ENCODE results near the gene PLEKHG5.
"Not testable (repeated sequence)": the region's sequence is repeated elsewhere in the genome, so short reads cannot be mapped to it uniquely, and the experiment has no call there.

PLEKHG5 gene

DNA sequence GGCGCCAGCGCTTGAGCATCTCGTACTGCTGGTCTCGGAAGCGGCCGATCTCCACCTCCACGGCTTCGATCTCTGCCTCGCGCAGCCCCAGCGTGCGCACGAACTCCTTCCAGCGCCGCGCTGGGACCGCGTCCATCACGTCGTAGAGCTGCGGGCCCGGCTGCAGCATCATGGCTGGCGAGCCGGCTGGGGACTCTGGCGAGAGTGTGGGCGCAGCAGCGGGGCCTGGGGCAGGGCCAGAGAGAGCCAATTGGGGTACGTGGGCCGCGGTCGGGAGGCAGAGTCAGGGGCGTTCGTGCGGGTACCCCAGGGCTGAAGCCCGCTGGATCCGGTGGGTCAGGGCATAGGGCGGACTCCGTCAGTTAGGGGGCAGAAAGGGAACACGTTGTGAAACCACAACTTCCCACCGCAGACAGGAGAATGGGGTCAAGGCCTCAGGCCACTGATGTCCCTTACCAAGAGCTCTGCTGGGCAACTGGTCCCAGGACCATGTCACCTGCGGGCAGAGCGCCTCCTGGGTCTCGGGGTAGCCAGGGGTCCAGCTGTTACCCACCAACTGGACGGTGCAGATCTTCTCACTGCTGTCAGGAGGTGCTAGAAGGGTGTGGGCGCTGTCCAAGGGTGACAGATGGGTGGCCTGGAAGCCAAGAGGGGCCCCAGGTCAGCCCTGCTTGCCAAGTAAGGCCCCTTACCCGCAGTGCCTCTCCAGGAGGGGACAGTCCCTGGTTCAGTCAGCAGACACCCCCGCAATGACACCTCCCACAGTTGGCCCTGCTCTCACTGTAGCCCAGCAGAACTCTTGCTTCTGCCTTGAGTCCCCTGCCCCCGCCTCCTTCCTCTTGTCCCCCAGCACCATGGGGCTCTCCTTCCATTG, 29.7 kb downstream of the PLEKHG5 start:
- no peak for DNase-seq

DNA sequence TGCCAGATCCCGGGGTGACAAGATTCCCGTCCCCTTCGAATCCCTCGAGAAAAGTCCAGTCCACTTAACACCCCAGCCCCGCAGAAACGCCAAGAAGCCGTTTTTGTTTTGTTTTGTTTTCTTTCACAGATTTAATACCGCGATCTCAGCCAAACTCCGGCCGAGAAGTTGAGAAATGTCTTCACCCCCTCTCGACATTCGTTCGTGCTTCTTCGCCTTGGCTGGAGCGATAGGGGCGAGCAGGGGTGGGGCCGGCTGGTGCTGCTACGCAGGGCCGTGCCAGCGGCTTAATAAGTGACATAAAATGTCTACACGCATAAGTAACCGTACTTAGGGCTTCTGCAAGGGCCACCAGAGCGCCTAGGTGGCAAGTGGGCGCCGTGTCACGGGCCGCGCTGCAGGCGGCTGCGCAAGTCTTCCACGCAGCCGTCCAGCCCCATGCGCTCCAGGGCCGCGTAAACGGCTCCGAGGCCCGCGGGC, 30.4 kb downstream of the PLEKHG5 start:
- DNase-seq: no peak

DNA sequence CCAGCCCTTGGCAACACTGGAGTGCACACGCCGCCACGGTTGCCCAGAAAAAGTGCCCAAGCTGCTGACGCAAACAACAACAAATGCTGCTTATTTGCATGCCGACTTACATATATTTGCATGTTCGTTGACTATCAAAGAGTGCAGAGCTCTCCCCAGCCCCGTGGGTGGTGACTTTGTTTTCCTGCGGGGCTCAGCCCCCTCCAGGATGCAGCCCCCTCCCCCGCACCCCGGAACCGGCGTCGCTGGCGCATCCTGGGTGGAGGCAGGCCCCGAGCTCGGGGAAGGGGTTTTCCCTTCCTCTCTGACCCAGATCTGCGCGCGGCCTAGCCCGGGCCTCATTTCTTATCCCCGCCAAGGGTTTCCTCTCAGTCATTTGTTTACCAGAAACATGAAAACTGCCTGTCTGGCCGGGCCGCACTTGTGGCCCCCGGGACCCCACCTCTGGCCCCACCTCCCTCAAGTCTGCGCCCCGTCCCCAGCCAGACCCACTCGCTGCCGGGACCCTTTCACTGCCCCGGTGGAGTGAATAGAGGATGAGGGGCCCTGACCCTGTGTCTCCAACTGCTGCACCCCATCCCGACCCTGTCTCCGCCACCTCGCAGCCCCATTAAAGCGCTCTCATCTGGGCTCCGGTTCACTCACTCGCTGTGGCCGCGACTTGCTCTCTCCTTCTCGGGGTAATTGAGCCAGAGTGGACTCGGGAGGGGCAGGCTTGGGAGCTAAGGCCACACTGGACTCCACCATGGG, 31.0 kb downstream of the PLEKHG5 start:
- no peak for DNase-seq

DNA sequence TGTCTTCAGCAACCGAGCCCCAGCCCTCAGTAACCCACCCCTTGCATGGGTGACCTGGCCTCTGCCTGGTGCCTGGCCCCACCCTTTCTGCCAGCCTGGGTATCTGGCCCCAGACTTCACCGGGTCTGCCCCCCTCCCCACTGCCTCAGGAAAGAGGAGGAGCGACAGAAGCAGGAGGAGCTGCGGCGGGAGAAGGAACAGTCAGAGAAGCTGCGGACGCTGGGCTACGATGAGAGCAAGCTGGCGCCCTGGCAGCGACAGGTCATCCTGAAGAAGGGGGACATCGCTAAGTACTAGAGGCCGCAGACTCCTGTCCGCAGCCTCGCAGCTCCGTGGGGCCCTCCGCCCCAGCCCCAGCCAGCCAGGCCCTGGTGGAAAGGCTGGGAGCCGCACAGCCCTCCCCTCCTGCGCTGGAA, 31.6 kb downstream of the PLEKHG5 start:
- no peak for DNase-seq

DNA sequence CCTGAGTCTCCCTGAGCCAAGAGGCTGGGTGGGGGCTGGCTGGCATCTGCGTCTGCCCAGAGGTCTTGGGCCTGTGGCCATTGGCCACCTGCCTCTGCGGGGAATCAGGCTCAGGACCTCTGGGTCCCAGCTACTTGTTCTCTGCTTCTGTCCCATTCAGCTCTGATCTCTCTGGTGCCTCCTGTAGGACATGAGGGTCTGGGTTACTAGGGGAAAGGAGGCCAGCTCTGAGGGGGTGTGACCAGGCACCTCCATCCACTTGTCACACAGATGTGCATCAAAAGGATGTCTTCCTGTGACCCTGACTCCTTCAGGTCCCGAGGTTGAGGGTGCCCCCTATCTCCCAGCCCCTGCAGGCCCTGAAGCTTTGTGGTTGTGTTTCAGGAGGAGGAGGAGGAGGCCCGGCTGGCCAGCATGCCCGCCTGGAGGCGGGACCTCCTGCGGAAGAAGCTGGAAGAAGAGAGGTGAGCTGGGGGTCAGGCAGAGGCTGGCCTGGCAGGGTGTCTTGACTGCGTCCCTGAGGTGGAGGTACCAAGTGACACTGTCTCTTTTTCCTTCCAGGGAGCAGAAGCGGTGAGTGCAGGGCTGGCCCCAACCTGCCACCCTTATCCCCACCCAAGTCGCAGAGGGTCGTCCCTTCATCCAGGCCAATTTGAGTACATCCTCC, 34.5 kb downstream of the PLEKHG5 start:
- DNase-seq: no peak

DNA sequence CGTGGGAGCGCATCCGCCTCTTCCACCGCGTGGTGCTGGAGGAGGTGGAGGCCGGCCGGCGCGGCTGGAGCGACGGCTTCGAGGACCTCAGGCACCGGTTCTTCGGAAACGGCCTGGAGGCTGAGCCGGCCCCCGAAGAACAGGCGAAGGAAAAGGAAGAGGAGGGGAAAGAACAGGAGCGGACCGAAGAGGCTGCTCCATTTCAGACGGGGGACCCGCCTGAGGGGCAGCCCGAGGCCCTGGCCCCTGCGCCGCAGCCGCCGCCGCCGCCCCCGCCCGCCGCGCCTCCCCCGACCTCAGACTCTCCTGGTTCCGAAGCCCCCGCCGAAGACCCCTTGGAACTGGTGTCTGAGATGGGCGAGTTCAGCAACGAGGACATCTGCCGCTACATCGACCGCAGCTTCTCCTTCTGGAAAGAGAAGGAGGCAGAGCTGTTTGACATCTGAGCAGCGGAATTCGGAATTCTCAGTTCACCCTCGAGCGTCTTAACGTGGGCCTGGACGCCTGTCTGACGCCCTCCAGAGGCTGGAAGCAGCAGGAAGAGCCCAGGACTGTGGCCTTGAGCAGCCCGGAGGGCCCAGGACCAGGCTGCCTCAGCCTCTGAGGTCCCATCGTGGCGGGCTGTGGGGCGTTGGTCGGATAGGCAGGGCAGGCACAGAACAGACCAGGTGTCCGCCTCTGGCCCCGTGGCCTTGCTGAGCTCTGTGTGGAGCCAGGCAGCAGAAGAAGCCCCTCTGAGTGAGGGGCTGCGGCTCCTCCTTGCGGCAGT, 35.5 kb downstream of the PLEKHG5 start:
- DNase-seq: not testable (repeated sequence)

DNA sequence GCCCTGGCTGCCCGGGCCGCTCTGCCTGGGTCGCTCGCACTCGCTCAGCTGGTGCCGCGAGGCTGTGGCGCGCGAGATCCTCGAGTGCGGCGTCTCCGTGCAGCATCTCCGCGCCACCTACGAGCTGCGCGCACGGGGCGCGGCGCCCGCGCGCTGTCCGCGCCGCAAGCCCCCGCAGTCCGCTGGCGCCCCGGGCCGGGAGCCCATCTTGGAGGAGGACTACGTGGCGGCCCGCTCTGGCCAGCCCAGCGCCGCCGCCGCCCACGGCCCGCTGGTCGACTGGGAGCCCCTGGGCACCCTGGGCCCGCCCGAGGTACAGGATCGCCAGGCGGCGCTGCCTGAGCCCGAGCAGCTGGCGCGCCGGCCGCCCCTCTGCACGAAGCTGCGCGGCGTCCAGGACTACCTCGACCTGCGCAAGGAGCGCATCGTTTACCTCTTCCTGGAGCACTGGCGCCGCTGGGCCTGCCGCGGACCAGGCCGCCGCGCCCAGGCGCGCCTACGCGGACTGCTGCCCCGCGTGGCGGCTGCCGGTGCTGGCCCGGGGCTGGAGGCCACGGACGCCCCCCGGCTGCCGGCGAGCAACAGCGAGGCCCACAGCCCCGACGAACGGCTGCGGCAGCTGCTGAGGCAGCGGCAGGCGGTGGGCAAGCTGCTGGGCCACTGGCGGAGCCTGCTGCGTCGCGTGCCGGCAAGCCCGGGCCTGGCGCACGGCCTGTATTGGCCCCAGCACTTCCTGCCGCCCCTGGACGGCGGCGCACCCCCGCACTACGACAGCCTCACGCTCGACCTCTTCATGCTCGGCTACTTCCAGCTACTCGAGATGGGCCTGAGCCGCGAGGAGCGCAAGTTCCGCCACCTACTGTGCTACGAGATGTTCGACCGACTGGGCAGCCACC, 36.4 kb downstream of the PLEKHG5 start:
- peak; percentile 77 for DNase-seq

DNA sequence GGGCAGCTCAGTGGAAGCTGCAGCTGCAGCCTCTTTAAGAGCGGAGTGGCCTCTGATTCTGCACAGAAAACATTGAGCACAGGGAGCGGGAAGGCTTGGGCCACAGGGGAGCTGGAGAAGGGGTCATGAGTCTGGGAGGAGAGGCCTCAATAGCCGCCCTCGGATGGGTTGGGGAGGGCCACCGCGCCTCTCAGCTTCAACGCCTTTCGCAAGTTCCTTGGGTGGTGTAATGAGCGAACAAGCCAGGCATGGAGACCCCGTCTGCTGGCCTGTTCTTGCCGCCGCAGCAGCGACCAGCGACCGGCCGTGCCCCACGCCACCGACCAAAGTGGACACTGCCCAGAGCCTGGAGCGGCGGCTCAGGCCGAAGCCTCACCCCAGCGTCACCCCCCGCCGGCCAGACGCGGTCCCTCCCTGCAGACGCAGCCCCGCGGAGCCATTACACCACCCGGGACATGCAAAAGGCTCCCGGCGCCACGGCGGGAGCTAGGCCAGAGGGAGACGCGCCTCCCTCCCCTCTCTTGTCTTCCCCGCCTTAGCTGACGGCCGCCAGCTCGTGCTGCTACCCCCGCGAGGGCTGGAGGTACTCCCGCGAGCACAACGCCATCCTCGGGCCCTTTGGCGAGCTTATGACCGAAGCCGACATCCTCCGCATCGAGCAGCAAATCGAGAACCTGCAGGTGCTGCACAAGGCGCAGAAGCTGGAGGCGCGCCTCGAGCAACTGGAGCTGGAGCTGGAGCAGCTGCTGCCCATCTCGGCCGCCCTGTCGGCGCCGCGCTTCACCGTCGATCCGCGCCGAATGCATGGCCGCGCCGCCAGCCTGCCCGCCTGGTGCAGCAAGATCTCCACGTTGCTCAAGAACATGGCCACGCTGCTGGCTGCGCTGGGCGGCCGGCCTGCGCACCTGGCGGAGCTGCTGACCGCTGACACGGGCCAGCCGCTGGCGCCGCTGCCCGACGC, 37.3 kb downstream of the PLEKHG5 start:
- not testable (repeated sequence) for DNase-seq

DNA sequence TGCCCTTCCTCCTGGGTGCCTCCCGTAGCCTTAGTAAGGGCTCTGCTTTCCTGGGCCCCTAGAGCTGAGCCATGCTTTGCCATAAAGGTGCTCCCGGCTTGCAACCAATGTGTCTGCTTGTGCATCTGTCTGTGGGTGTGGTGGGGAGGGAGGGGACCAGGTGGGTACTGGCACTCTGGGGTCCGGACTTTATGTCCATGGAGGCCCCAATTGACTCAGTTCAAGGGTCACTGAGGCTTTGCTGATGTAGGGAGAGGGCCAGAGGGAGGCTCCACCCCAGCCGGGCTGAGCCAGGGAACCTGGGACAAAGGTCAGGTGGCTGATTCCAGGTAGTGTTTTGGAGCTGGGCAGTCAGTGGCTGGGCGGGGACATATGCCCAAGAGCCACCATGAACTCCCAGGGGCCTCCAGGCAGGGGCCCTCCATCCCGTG, 40.5 kb downstream of the PLEKHG5 start:
- DNase-seq: no peak

DNA sequence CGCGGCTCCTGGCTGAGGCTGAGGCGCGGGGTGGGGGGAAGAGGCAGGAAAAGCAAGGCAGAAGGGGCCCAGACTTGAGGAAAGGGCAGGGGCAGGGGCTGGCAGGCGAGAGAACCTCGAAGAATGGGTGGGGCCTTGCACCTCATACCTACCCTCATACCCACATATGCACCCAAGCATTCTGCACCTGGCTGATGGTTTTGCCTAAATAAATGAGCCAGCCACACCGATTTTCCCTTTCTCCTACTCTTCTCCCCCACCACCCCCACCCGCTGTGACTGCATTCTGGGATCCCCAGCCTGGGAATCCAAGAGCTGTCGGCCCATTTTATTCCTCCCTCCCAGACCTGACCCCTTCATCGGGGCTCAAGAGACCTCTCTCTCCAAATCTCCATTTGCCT, 41.0 kb downstream of the PLEKHG5 start:
- not testable (repeated sequence) for DNase-seq

DNA sequence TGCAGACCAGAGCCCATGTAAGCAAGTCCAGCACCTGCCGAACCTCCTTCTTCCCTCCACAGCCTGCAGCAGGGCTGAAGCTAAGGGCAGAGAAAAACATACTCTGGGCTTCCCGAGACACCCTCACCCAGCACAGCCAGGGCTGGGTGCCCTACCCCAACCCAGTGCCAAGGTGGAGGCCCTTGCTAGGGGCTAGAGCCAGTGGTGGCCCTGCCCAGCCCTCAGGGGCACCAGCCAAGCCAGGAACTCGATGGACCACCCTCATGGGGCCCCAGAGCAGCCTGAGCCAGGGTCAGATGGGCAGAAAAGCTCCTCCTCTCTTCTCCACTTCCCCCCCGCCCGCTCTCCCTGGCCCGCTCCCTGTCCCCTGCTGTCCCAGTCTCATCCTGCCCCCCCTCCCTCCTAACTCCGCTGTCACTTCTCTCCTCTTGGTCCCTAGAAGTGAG, 41.4 kb downstream of the PLEKHG5 start:
- no peak for DNase-seq

DNA sequence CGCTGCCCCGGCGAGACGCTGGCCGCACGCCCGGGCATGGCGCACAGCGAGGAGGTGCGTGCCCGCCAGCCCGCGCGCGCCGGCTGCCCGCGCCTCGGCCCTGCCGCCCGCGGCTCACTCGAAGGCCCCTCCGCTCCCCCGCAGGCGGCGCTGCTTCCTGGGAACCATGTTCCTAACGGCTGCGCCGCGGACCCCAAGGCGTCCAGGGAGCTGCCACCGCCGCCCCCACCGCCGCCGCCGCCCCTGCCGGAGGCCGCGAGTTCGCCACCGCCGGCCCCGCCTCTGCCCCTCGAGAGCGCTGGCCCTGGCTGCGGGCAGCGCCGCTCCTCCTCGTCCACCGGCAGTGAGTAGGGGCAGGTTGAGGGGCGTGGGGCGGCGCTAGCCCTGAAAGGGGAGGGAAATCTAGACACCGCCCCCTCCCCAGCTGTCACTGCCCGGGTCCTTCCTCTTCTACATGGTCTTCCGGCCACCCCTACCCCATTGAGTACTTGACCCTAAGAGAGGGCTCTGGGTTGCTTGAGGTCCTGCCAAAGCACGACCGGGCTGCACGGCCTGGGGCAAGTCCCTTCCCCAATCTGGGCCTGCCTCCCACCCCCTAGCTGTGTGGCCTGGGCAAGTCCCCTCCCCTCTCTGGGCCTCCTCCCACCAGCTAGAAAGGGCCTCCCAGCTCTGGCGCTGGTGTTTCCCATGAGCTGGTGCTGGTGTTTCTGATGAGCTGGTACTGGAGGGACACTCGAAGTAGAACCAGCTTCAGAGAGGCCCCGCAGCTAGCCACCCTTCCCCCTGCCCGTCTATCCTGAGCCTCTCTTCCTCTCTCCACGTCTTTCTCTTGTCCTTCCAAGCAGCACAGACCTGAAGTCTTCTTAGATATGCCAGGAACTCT, 42.5 kb downstream of the PLEKHG5 start:
- peak; percentile 79 for DNase-seq

DNA sequence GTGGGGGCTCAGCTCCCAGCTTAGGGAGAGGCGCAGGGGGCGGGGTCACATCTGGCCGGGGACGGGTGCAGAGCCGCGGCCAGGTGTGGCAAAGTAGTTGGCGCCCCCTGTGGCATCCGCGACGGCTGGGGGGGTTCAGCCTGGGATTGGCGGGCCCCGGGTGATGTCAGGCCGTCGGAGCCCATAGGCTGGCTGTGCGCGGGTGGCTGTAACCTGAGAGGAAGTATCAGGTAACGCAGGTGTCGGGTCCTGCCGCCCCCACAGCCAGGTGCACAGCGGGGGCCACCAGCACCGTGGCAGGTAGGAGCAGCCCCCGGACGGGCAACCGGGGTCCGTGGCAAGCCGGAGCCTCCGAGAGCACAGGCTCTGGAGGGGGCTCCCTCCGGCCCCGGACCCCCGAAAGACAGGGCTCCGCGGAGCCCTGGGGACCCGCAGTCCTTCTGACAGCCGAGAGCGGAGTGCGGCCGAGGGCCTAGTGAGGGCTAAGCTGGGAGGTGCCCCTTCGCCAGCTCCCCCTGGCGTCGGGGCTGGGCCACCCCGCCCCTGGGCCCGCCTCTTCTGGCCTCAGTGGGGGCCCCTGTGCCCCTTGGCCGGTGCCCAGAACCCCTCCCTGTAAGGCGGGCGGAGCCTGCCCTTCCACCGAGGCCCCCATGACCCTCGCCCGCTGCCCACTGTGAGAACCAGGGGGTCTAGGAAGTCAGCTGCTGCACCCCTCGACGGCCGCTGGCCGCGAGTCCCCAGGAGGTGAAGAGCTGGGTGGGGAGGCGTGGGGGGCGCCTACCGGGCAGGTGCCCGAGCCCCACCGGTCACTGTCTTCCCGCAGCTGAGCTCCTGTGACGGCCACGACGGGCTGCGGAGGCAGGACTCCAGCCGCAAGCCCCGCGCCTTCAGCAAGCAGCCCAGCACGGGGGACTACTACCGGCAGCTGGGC, 43.4 kb downstream of the PLEKHG5 start:
- DNase-seq: peak; percentile 88

DNA sequence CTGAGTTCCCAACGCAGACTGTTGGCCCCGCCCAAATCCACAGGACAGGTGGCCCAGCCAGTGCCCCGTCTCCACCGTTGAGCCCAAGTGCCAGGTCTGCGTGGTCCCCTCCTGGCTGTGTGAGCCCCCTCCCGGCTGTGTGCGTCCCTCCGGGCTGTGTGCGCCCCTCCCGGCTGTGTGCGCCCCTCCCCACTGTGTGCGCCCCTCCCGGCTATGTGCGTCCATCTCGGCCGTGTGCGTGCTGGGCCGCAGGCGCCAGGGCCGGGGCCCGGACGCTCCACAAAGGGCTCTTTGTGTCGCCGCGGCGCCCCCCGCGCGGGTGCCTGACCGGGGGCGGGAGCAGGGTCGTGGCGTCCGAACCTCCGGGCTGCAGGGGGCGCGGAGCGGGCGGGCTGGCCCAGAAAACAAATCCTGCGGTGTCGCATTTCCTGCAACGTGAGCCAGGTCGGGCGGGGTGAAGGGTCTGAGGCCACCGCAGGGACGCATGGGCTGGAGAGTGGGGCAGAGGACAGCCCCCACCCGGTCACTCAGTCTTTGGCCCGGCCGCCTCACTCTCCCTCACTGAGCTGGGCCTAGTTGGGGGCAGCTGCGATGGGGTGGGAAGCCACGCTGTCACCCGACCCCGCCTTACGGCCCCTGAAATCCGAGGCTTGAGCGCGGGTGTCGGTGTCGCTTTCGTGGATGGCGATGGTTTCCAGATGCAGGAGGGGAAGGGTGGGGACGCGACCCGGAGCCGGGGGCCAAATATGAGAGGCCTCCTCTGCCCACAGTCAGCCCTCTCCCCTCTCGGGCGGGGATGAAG, 44.2 kb downstream of the PLEKHG5 start:
- DNase-seq: peak; percentile 81

DNA sequence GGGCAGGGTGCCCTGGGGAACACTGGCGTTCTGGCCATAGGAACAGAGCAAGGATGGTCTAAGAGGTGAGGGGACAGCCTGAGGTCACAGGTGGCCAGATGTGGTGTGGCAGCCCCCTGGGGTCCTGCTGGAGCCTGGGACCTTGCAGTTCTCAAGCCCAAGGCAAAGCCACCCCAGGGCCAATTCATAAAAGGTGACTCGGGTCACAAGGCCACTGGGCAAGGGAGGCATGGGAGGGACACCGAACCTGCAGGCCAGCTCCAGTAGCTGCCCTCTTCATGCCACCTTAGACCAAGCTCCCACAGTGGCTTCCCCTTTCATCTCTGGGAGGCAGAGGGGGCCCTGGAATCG, 44.8 kb downstream of the PLEKHG5 start:
- no peak for DNase-seq

DNA sequence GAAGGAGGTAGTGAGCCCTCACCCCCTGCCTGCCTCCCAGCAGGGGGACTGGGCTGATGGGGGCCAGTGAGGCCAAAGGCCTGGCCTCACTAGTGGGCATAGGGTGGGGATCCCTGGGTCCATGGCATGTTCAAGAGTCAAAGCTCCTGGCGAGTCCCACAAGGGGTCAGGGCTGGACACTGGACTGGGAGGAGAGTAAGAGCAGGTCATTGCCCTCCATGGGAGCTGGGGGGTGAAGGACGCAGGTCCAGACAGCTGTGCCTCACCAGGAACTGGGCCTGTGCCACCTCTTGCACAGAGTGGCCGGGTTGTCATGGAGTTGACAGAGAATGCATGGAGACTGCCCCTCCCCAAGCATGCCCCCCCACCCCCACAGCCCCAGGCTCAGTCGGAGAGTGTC, 45.5 kb downstream of the PLEKHG5 start:
- not testable (repeated sequence) for DNase-seq
